HepG2 (cell line): ENCODE measurements around the gene MSI2. TPM values are rescaled to one million over a fixed set of nuclear protein-coding genes. Genes with fewer than 3 reads are reported as not detected.

ENCODE experiments used
- ATAC-seq: fragments of 200-7000 bp; cut with Tn5 transposase; 3 replicates; pipeline ENCODE4 v1.9.1; 2020; ENCODE audit warnings: mild to moderate bottlenecking, moderate library complexity
- BruUV-seq: library from RNA; stranded (reverse); fragments of 400-500 nt; replicated peaks from 2 replicates; lab custom pipeline; 2021; lab: Mats Ljungman, UMichigan
- CTCF ChIA-PET: fragments of 300-600 bp; formaldehyde crosslinking; extraction: SDS; loops from one replicate; lab custom pipeline; 2021; ENCODE audit warnings: low total read pairs, inconsistent platforms, low intra/inter-chr PET ratio; lab: Yijun Ruan, JAX
- POLR2A ChIA-PET: fragments of 350-600 bp; sonication (Branson Sonifier 250); formaldehyde crosslinking; loops from one replicate; lab custom pipeline; 2020; ENCODE audit warnings: antibody characterized with exemption, inconsistent platforms; lab: Yijun Ruan, JAX
- DNase-seq: peaks from one replicate; pipeline ENCODE4 v3.0.0-alpha.2; 2015; ENCODE audit warnings: low spot score
- FAIRE-seq: peaks from 3 replicates; lab custom pipeline; 2011; peaks lifted over from hg19 to GRCh38; lab: Jason Lieb, UNC
- H2AFZ ChIP-seq: one replicate; pipeline ENCODE4 v1.6.1; 2011; ENCODE audit warnings: low read length, inconsistent platforms
- H3K27ac ChIP-seq: fragments of 300-600 bp; 3 replicates; pipeline ENCODE4 v1.8.0; 2011; ENCODE audit warnings: mixed run types, mild to moderate bottlenecking, mixed read lengths, low read length, inconsistent platforms; ENCODE audit not compliant: insufficient read depth; ENCODE audit errors: extremely low read length
- H3K27me3 ChIP-seq, 2 experiments: fragments of 200-600 bp in 1 of 2; 2 replicates in 1 of 2; 3 replicates in 1 of 2; pipeline versions ENCODE4 v1.6.0 to v1.8.0; 2011; ENCODE audit warnings: low read length in 2 of 2, mild to moderate bottlenecking in 2 of 2, moderate library complexity in 2 of 2, inconsistent platforms in 1 of 2; ENCODE audit not compliant: insufficient read depth in 2 of 2, control insufficient read depth in 1 of 2
- H3K36me3 ChIP-seq, 2 experiments: fragments of 200-600 bp in 1 of 2; replicated peaks in 1 of 2; 2 replicates in 1 of 2; 3 replicates in 1 of 2; pipeline versions ENCODE4 v1.5.1 to v1.8.0; 2011; ENCODE audit warnings: low read length in 2 of 2, inconsistent platforms in 1 of 2; ENCODE audit not compliant: insufficient read depth in 2 of 2, control insufficient read depth in 1 of 2
- H3K4me1 ChIP-seq: 2 replicates; pipeline ENCODE4 v1.5.1; 2012; ENCODE audit warnings: low read length, inconsistent platforms; ENCODE audit not compliant: insufficient read depth
- H3K4me2 ChIP-seq: 2 replicates; pipeline ENCODE4 v1.6.0; 2011; ENCODE audit warnings: low read depth, low read length, inconsistent platforms
- H3K4me3 ChIP-seq, 3 experiments: fragments of 200-600 bp in 1 of 3; sonication (generic), shearing (Covaris generic) in 1 of 3; replicated peaks in 1 of 3; 2 replicates each; pipeline ENCODE4 v1.5.1; 2011 to 2016; ENCODE audit warnings: low read length in 3 of 3, inconsistent platforms in 2 of 3, low read depth in 2 of 3, mild to moderate bottlenecking in 2 of 3, control low read depth in 1 of 3, mixed read lengths in 1 of 3; ENCODE audit not compliant: insufficient read depth in 1 of 3
- H3K79me2 ChIP-seq: one replicate; pipeline ENCODE4 v1.6.1; 2011; ENCODE audit warnings: low read length, inconsistent platforms; ENCODE audit not compliant: insufficient read depth
- H3K9ac ChIP-seq: 2 replicates; pipeline ENCODE4 v1.6.0; 2011; ENCODE audit warnings: mild to moderate bottlenecking, low read depth, low read length, inconsistent platforms; ENCODE audit not compliant: insufficient read depth
- H3K9me3 ChIP-seq: 2 replicates; pipeline ENCODE4 v1.5.1; 2012; ENCODE audit warnings: mild to moderate bottlenecking, low read length
- H4K20me1 ChIP-seq: 2 replicates; pipeline ENCODE4 v1.6.0; 2011; ENCODE audit warnings: inconsistent platforms, mild to moderate bottlenecking, low read length, moderate library complexity; ENCODE audit not compliant: insufficient read depth
- BORCS8-MEF2B ChIP-seq: sonication (generic); formaldehyde crosslinking; IDR thresholded peaks from 2 replicates; pipeline ENCODE4 v1.8.0; 2022; ENCODE audit warnings: mild to moderate bottlenecking, missing genetic modification reagents
- CTCF ChIP-seq: sonication (generic); formaldehyde crosslinking; IDR thresholded peaks from 2 replicates; pipeline ENCODE4 v1.5.0; 2020; ENCODE audit warnings: mild to moderate bottlenecking, missing genetic modification reagents, moderate library complexity
- FUBP1 ChIP-seq: sonication (generic); formaldehyde crosslinking; IDR thresholded peaks from 2 replicates; pipeline ENCODE4 v1.5.1; 2020; ENCODE audit warnings: missing genetic modification reagents, mild to moderate bottlenecking, borderline replicate concordance
- MXD4 ChIP-seq: IDR thresholded peaks from 2 replicates; pipeline ENCODE4 v1.6.1; 2016; ENCODE audit warnings: mild to moderate bottlenecking, missing biosample characterization, missing genetic modification reagents
- POLR2AphosphoS2 ChIP-seq: IDR thresholded peaks from 2 replicates; pipeline ENCODE4 v1.6.1; 2011; ENCODE audit warnings: low read depth, low read length, improper control_type of control experiment
- RNF2 ChIP-seq: fragments of 450-650 bp; conservative IDR thresholded peaks from 2 replicates; pipeline ENCODE4 v1.6.1; 2016; ENCODE audit warnings: low read depth
- SRSF1 ChIP-seq: fragments of 200-400 bp; formaldehyde crosslinking; optimal IDR thresholded peaks from 2 replicates; pipeline ENCODE3; 2017; ENCODE audit warnings: mild to moderate bottlenecking, low read depth, low read length, moderate library complexity
- TFAP4 ChIP-seq: sonication (generic); IDR thresholded peaks from 2 replicates; pipeline ENCODE4 v1.6.1; 2016; ENCODE audit warnings: low read depth, borderline replicate concordance
- U2AF1 ChIP-seq: fragments of 200-400 bp; formaldehyde crosslinking; optimal IDR thresholded peaks from 2 replicates; pipeline ENCODE3; 2017; ENCODE audit warnings: mild to moderate bottlenecking, low read depth, low read length
- XBP1 ChIP-seq: sonication (generic); formaldehyde crosslinking; IDR thresholded peaks from 2 replicates; pipeline ENCODE4 v1.5.0; 2020; ENCODE audit warnings: missing genetic modification reagents
- ZFP36L1 ChIP-seq: sonication (generic); formaldehyde crosslinking; IDR thresholded peaks from 2 replicates; pipeline ENCODE4 v1.8.0; 2022; ENCODE audit warnings: mild to moderate bottlenecking, missing genetic modification reagents, moderate library complexity
- ZNF17 ChIP-seq: sonication (generic); formaldehyde crosslinking; IDR thresholded peaks from 2 replicates; pipeline ENCODE4 v1.5.0; 2020; ENCODE audit warnings: mild to moderate bottlenecking, missing genetic modification reagents
- ZNF678 ChIP-seq: sonication (generic); formaldehyde crosslinking; IDR thresholded peaks from 2 replicates; pipeline ENCODE4 v1.4.0; 2020; ENCODE audit warnings: mild to moderate bottlenecking, missing genetic modification reagents
- ZNF746 ChIP-seq: sonication (generic); formaldehyde crosslinking; IDR thresholded peaks from 2 replicates; pipeline ENCODE4 v1.8.0; 2022; ENCODE audit warnings: mild to moderate bottlenecking, missing genetic modification reagents
- WGBS: methylation state at CpG from one replicate; pipeline ENCODE4 v1.1.6; 2017; ENCODE audit warnings: low lambda C conversion rate; 5-methylcytosine and 5-hydroxymethylcytosine counted together
- in situ Hi-C: cut with HindIII; loops from 2 replicates; pipeline ENCODE4 v1.10.0; 2017; ENCODE audit warnings: low pct_unique_long_range_greater_than_20kb; ENCODE audit not compliant: extremely low pct_ligation_motif_present
- intact Hi-C: fragments of 100-400 bp; cut with micrococcal nuclease; formaldehyde crosslinking; loops from one replicate; pipeline ENCODE4 v1.10.0; 2022; ENCODE audit not compliant: unreplicated experiment
- polyA plus RNA-seq, 8 experiments: library from polyadenylated mRNA; depleted of rRNA in 3 of 8; stranded (reverse) in 7 of 8; unstranded in 1 of 8; fragments of >200 nt; fragmentation: Illumina TruSeq in 4 of 8; extraction: Trizol in 4 of 8; gene quantifications; 2 replicates each; pipeline versions ENCODE4 v1.2.1 to v1.2.3, GENCODE V29; 2011 to 2016; ENCODE audit warnings: low read depth in 4 of 8, missing spikeins in 1 of 8, mixed read lengths in 1 of 8; ENCODE audit not compliant: insufficient read depth in 1 of 8
- total RNA-seq, 5 experiments: library from RNA; depleted of rRNA; stranded (reverse); fragments of >200 nt; fragmentation: Illumina TruSeq; extraction: Trizol; gene quantifications; 2 replicates each; pipeline ENCODE4 v1.2.3, GENCODE V29; 2016; ENCODE audit warnings: low read depth in 1 of 5
- TF ChIP-seq, protein P1 (sequence below): sonication (generic); formaldehyde crosslinking; conservative IDR thresholded peaks from 2 replicates; pipeline ENCODE4 v1.8.0; 2022; ENCODE audit warnings: mild to moderate bottlenecking, moderate library complexity, missing genetic modification reagents
- TF ChIP-seq, protein P2 (sequence below): sonication (generic); formaldehyde crosslinking; IDR thresholded peaks from 2 replicates; pipeline ENCODE4 v1.4.0; 2020; ENCODE audit warnings: low read depth, mild to moderate bottlenecking, missing genetic modification reagents
- TF ChIP-seq, protein P3 (sequence below): sonication (generic); formaldehyde crosslinking; IDR thresholded peaks from 2 replicates; pipeline ENCODE4 v1.8.0; 2023; ENCODE audit warnings: mild to moderate bottlenecking, missing genetic modification reagents

MSI2 gene
- total and polyA plus RNA-seq, 2 of the 13 experiments (the other 11 are each of a cell fraction or from before 2014, with no cell fraction given), result 77.5 to 78.4 TPM

- FAIRE-seq, result no peak
- TF ChIP-seq, protein P1, sequence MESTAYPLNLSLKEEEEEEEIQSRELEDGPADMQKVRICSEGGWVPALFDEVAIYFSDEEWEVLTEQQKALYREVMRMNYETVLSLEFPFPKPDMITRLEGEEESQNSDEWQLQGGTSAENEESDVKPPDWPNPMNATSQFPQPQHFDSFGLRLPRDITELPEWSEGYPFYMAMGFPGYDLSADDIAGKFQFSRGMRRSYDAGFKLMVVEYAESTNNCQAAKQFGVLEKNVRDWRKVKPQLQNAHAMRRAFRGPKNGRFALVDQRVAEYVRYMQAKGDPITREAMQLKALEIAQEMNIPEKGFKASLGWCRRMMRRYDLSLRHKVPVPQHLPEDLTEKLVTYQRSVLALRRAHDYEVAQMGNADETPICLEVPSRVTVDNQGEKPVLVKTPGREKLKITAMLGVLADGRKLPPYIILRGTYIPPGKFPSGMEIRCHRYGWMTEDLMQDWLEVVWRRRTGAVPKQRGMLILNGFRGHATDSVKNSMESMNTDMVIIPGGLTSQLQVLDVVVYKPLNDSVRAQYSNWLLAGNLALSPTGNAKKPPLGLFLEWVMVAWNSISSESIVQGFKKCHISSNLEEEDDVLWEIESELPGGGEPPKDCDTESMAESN (CRISPR knock-in tag), result no peak
- TF ChIP-seq FUBP1 (CRISPR knock-in tag) (no peak), MXD4 (no peak), TFAP4 (no peak), ZFP36L1 (CRISPR knock-in tag) (no peak), XBP1 (CRISPR knock-in tag) (no peak), SRSF1 (no peak), ZNF17 (no peak), CTCF (CRISPR knock-in tag) (no peak), RNF2 (no peak), U2AF1 (no peak), ZNF746 (CRISPR knock-in tag) (no peak), POLR2AphosphoS2 (no peak), ZNF678 (CRISPR knock-in tag) (no peak), BORCS8-MEF2B (CRISPR knock-in tag) (no peak)
- TF ChIP-seq, protein P2, sequence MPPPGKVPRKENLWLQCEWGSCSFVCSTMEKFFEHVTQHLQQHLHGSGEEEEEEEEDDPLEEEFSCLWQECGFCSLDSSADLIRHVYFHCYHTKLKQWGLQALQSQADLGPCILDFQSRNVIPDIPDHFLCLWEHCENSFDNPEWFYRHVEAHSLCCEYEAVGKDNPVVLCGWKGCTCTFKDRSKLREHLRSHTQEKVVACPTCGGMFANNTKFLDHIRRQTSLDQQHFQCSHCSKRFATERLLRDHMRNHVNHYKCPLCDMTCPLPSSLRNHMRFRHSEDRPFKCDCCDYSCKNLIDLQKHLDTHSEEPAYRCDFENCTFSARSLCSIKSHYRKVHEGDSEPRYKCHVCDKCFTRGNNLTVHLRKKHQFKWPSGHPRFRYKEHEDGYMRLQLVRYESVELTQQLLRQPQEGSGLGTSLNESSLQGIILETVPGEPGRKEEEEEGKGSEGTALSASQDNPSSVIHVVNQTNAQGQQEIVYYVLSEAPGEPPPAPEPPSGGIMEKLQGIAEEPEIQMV (CRISPR knock-in tag), result no peak
- TF ChIP-seq, protein P3, sequence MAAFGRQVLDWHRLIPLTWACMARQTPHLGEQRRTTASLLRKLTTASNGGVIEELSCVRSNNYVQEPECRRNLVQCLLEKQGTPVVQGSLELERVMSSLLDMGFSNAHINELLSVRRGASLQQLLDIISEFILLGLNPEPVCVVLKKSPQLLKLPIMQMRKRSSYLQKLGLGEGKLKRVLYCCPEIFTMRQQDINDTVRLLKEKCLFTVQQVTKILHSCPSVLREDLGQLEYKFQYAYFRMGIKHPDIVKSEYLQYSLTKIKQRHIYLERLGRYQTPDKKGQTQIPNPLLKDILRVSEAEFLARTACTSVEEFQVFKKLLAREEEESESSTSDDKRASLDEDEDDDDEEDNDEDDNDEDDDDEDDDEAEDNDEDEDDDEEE (CRISPR knock-in tag), result no peak
Observed at GRCh38 chr17:57289613-57290012, 33.3 kb downstream of the MSI2 start.

More at GRCh38 chr17:57289613-57290012, 33.3 kb downstream of the MSI2 start:
- no peak for ATAC-seq
- Histone ChIP-seq H3K36me3 (peaks cover 15 to 62% of the 10 kb centered on the region in 2 experiments), H3K4me2 (no peak overlapping the region), H3K9me3 (no peaks in the 10 kb centered on the region), H4K20me1 (peaks cover 13% of the 10 kb centered on the region; the same call in 1 of the 2 replicates), H3K27me3 (no peaks in the 10 kb centered on the region), H3K79me2 (peaks cover 79% of the 10 kb centered on the region), H3K27ac (no peak overlapping the region), H3K9ac (no peak overlapping the region), H3K4me3 (no peak overlapping the region), H2AFZ (no peak overlapping the region), H3K4me1 (peaks cover 71% of the 10 kb centered on the region)
- intact Hi-C loops, result loop anchor here (10.0 kb wide), 1 partner anchor 115 kb away; no protein-coding TSS in a partner anchor
- no TSS peak for BruUV-seq
- POLR2A ChIA-PET, result no interaction called here
- no peak for DNase-seq
- WGBS, result 96% methylated on average over 7 of the region's 8 CpGs
- in situ Hi-C loops, result no loop called here
- CTCF ChIA-PET, result no interaction called here
